Brain microvascular endothelial cell (primary cell): ENCODE measurements around the gene ADGRG7.

ENCODE experiments used
- DNase-seq: peaks from one replicate; pipeline ENCODE4 v3.0.0-alpha.2; 2020
- H3K27ac ChIP-seq: fragments of 250-450 bp; sonication (Bioruptor Pico); 2 replicates; pipeline ENCODE4 v1.5.1; 2020; ENCODE audit warnings: mild to moderate bottlenecking, moderate library complexity
- H3K27me3 ChIP-seq: fragments of 250-450 bp; sonication (Bioruptor Pico); replicated peaks from 2 replicates; pipeline ENCODE4 v1.5.1; 2020; ENCODE audit warnings: mild to moderate bottlenecking
- H3K36me3 ChIP-seq: fragments of 250-450 bp; sonication (Bioruptor Pico); replicated peaks from 2 replicates; pipeline ENCODE4 v1.5.1; 2020; ENCODE audit warnings: mild to moderate bottlenecking
- H3K4me3 ChIP-seq: 2 replicates; pipeline ENCODE4 v1.5.1; 2011; ENCODE audit warnings: low read depth, mild to moderate bottlenecking, control low read depth, low read length, moderate library complexity
- in situ Hi-C: cut with HindIII; loops from 2 replicates; pipeline ENCODE4 v1.10.0; 2017; ENCODE audit warnings: low sequenced_read_pairs, low pct_ligation_motif_present
- TF ChIP-seq, protein P1 (sequence below): IDR thresholded peaks from 2 replicates; pipeline ENCODE4 v1.5.1; 2011; ENCODE audit warnings: low read depth, mild to moderate bottlenecking, moderate library complexity, low read length, control low read depth, inconsistent platforms; ENCODE audit errors: missing control alignments

Gene ADGRG7

DNA sequence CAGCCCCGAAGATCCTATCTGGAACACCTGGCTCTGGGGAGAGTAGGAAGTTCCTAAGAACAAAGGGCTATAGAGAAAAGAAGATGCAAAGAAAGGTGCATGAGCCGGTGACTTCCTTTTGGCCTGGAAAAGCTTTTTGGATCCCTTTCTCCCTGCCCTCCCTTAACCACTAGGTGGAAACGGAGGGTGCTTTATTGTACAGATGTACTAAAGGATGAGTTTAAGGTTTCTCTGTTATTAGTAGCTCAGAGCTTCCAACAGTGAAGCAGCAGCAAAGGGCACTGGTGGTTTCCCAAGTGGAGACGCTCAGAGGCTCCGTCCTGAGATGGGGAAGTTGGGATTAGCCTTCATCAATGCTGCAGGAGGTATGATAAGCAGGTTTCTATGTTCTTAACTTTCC lies 5.9 kb upstream of the ADGRG7 start:
- Histone ChIP-seq H3K27me3 (no peaks in the 10 kb centered on the region), H3K36me3 (no peaks in the 10 kb centered on the region), H3K27ac (no peak overlapping the region), H3K4me3 (no peak overlapping the region)
- in situ Hi-C loops: no loop called here
- DNase-seq: peak; percentile 29
- TF ChIP-seq, protein P1, sequence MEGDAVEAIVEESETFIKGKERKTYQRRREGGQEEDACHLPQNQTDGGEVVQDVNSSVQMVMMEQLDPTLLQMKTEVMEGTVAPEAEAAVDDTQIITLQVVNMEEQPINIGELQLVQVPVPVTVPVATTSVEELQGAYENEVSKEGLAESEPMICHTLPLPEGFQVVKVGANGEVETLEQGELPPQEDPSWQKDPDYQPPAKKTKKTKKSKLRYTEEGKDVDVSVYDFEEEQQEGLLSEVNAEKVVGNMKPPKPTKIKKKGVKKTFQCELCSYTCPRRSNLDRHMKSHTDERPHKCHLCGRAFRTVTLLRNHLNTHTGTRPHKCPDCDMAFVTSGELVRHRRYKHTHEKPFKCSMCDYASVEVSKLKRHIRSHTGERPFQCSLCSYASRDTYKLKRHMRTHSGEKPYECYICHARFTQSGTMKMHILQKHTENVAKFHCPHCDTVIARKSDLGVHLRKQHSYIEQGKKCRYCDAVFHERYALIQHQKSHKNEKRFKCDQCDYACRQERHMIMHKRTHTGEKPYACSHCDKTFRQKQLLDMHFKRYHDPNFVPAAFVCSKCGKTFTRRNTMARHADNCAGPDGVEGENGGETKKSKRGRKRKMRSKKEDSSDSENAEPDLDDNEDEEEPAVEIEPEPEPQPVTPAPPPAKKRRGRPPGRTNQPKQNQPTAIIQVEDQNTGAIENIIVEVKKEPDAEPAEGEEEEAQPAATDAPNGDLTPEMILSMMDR: peak; percentile 71

DNA sequence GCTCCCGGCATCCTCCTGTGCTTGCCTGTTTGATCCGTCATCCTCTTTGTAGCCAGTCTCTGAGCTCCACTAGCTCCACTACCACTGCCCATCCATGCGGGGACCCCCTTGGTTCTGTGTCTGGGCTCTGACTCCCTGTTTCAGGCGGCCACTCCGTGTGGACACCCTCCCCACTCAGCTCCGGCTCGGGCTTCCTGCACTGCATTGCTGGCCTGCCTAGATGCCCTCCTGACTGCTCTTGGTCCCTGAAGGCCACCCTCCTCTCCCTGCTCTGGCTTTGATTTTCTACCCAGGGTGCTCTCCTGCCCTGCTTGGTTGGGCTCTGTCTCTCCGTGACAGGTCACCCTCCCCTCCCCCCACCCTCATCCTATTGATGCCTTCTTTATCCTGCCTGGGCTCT lies 4.0 kb upstream of the ADGRG7 start:
- in situ Hi-C loops: no loop called here
- Histone ChIP-seq H3K4me3 (no peak overlapping the region), H3K36me3 (no peaks in the 10 kb centered on the region), H3K27ac (no peak overlapping the region), H3K27me3 (no peaks in the 10 kb centered on the region)
- DNase-seq: no peak
- TF ChIP-seq, protein P1: no peak

DNA sequence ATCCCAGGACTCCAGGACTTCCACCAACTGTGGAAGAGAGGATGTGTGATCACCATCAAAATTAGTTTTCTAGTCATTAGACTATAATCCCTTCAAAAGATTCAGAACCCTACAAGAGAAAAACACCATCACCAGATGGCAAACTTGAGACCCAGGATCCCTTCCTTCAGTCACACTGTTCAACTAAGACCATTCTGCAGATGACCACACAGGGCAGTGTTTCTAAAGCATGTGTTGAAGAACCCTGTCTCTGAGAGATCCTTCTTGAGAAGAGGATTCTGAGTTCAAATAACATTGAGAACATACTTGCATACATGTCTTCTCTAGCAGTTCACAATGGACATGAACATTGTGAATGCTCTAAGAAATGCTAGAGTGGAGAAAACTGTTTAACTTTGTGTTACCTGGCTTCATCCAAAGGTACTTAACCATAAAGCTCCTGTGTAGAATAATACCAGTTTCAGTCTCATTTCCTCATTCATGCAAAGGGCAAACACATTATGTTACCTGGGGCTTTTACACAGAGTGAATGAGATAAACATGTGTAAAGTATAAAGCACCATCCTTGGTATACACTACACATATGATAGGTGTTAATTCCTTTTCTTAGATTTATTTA lies 2.4 kb upstream of the ADGRG7 start:
- H3K36me3 ChIP-seq: no peaks in the 10 kb centered on the region
- no peaks in the 10 kb centered on the region for H3K27me3 ChIP-seq
- H3K27ac ChIP-seq: no peak overlapping the region
- TF ChIP-seq, protein P1: no peak
- DNase-seq: no peak
- H3K4me3 ChIP-seq: no peak overlapping the region
- in situ Hi-C loops: no loop called here

DNA sequence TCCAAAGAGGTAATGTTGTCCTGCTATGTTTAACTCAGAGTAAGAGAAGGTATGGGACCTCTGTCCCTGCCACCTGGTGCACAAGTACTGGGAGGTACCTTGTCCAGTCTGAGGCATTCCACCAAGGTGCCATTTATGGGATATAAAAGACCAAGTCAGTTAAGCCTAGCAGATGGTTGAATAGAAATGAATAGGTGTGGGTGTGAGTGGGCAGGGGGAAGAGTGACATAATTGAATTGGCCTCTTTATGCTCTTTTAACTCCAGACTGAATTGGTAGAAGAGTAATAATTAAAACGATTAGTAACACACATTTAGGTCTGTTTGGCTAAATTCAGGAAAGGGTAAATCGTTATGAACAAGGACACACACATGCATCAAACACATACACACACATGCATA lies 562 bp downstream of the ADGRG7 start:
- no peaks in the 10 kb centered on the region for H3K27me3 ChIP-seq
- in situ Hi-C loops: no loop called here
- no peak for DNase-seq
- H3K36me3 ChIP-seq: no peaks in the 10 kb centered on the region
- H3K27ac ChIP-seq: no peak overlapping the region
- H3K4me3 ChIP-seq: no peak overlapping the region
- TF ChIP-seq, protein P1: no peak

DNA sequence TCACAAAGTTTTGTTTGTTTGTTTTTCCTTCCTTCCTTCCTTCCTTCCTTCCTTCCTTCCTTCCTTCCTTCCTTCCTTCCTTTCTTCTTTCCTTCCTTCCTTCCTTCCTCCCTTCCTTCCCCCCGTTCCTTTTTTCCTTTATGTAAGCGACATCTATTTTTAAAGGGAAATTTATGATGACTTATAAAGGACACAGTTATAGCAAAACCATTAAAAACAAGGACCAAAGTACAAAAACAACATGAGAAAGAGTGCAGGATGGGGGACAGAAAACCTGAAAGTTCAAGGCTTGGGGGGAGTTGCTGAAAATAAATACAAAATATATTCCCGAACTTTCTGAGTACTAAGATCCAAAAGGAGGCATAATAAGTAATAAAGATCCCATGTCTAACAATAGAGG lies 1.8 kb downstream of the ADGRG7 start:
- in situ Hi-C loops: no loop called here

More for the DNA sequence above, 1.8 kb downstream of the ADGRG7 start:
- Histone ChIP-seq H3K4me3 (no peak overlapping the region), H3K27ac (no peak overlapping the region), H3K27me3 (no peaks in the 10 kb centered on the region), H3K36me3 (no peaks in the 10 kb centered on the region)
- TF ChIP-seq, protein P1: no peak
- no peak for DNase-seq
